Peyer's patch (tissue), 4 donors: Measurements from ENCODE around the gene DAAM1. TPM values are rescaled to one million over a fixed set of nuclear protein-coding genes. Genes with fewer than 3 reads are reported as not detected.

ENCODE experiments used
- DNase-seq, 3 donors: peaks; one replicate each; pipeline ENCODE4 v3.0.0-alpha.2; 2017 to 2019
- H3K27ac ChIP-seq, 4 donors: fragments of 200-600 bp; sonication (generic); one replicate each; pipeline ENCODE4 v1.5.1; 2016 to 2019
- H3K27me3 ChIP-seq, 2 donors: fragments of 200-600 bp; sonication (generic); one replicate each; pipeline ENCODE4 v1.5.1; 2019
- H3K36me3 ChIP-seq, 3 donors: fragments of 200-600 bp; sonication (generic); one replicate each; pipeline ENCODE4 v1.5.1; 2016 to 2019
- H3K4me1 ChIP-seq, 4 donors: fragments of 200-600 bp; sonication (generic); one replicate each; pipeline ENCODE4 v1.5.1; 2016 to 2019
- H3K4me3 ChIP-seq, 4 donors: fragments of 200-600 bp; sonication (generic); 1 replicate in 3 of 4; 2 replicates in 1 of 4; pipeline ENCODE4 v1.5.1; 2016 to 2019; ENCODE audit warnings: mild to moderate bottlenecking in 1 of 4
- H3K9me3 ChIP-seq, 4 donors: fragments of 200-600 bp; sonication (generic); one replicate each; pipeline ENCODE4 v1.5.1; 2016 to 2019; ENCODE audit warnings: mild to moderate bottlenecking in 1 of 4
- CTCF ChIP-seq, 6 experiments: fragments of 450-650 bp in 4 of 6; fragments of 200-600 bp in 2 of 6; sonication (generic) in 1 of 6; IDR thresholded peaks; one replicate each; pipeline ENCODE4 v1.5.1; 2017 to 2019; ENCODE audit warnings: antibody characterized with exemption in 6 of 6, mild to moderate bottlenecking in 3 of 6, moderate library complexity in 1 of 6
- POLR2A ChIP-seq, 2 donors: fragments of 450-650 bp; IDR thresholded peaks; one replicate each; pipeline ENCODE4 v1.5.1; 2017; ENCODE audit warnings: antibody characterized with exemption in 2 of 2, mild to moderate bottlenecking in 2 of 2, moderate library complexity in 2 of 2
- total RNA-seq, 4 donors: library from RNA; depleted of rRNA; stranded (reverse); fragments of >200 nt; gene quantifications; one replicate each; pipeline ENCODE4 v1.1.0, GENCODE V29; 2016

Gene DAAM1
- total RNA-seq, 4 donors from 2014 or later = 17.7 to 110 (median 61.7) TPM

GRCh38 chr14:59391388-59391787, 202.9 kb downstream of the DAAM1 start:
- no peaks in the 10 kb centered on the region for H3K9me3 ChIP-seq
- no peak overlapping the region for H3K4me3 ChIP-seq
- DNase-seq = no peak
- no peak overlapping the region for H3K27ac ChIP-seq
- no peaks in the 10 kb centered on the region for H3K36me3 ChIP-seq
- H3K4me1 ChIP-seq = no peaks in the 10 kb centered on the region
- no peaks in the 10 kb centered on the region for H3K27me3 ChIP-seq
- no peak for TF ChIP-seq CTCF (IDR thresholded peaks at IDR 0.05)

- Histone ChIP-seq H3K27ac (no peak overlapping the region), H3K4me1 (no peaks in the 10 kb centered on the region), H3K27me3 (no peaks in the 10 kb centered on the region), H3K4me3 (no peak overlapping the region), H3K36me3 (no peaks in the 10 kb centered on the region), H3K9me3 (no peaks in the 10 kb centered on the region)
- TF ChIP-seq CTCF (IDR thresholded peaks at IDR 0.05) (no peak), POLR2A (IDR thresholded peaks at IDR 0.05) (no peak)
- no peak for DNase-seq
These were observed 205.8 kb downstream of the DAAM1 start for GRCh38 chr14:59394268-59394667.

- no peaks in the 10 kb centered on the region for H3K36me3 ChIP-seq
- H3K4me1 ChIP-seq = no peaks in the 10 kb centered on the region
- no peaks in the 10 kb centered on the region for H3K27me3 ChIP-seq
- no peak overlapping the region for H3K27ac ChIP-seq
- no peak for DNase-seq
- H3K9me3 ChIP-seq = no peaks in the 10 kb centered on the region
- TF ChIP-seq CTCF (IDR thresholded peaks at IDR 0.05) (no peak), POLR2A (IDR thresholded peaks at IDR 0.05) (no peak)
- H3K4me3 ChIP-seq = no peak overlapping the region
These were observed 207.2 kb downstream of the DAAM1 start for GRCh38 chr14:59395672-59396071.

- Histone ChIP-seq H3K9me3 (no peaks in the 10 kb centered on the region), H3K4me1 (no peaks in the 10 kb centered on the region), H3K36me3 (no peaks in the 10 kb centered on the region), H3K4me3 (no peak overlapping the region), H3K27me3 (no peaks in the 10 kb centered on the region), H3K27ac (no peak overlapping the region)
- TF ChIP-seq POLR2A (IDR thresholded peaks at IDR 0.05) = no peak
- TF ChIP-seq CTCF (IDR thresholded peaks at IDR 0.05) = no peak
- DNase-seq = no peak
These were observed 210.4 kb downstream of the DAAM1 start for GRCh38 chr14:59398841-59399240.

GRCh38 chr14:59406454-59407245, 218.2 kb downstream of the DAAM1 start:
- TF ChIP-seq CTCF (IDR thresholded peaks at IDR 0.05) = no peak
- TF ChIP-seq POLR2A (IDR thresholded peaks at IDR 0.05) = no peak
- DNase-seq = no peak
- Histone ChIP-seq H3K4me1 (peaks cover 0 to 9% (median 0%) of the 10 kb centered on the region in 4 donors), H3K9me3 (peaks cover 0 to 3% (median 0%) of the 10 kb centered on the region in 4 donors), H3K4me3 (no peak overlapping the region), H3K36me3 (no peaks in the 10 kb centered on the region), H3K27ac (peak overlapping the region in 3 of 4 donors; percentile 1 to 64 (median 39)), H3K27me3 (no peaks in the 10 kb centered on the region)
